ENCODE data around the gene ZNF385B.
"Not testable (repeated sequence)": the region's sequence is repeated elsewhere in the genome, so short reads cannot be mapped to it uniquely, and the experiment has no call there.

The ZNF385B gene

DNA sequence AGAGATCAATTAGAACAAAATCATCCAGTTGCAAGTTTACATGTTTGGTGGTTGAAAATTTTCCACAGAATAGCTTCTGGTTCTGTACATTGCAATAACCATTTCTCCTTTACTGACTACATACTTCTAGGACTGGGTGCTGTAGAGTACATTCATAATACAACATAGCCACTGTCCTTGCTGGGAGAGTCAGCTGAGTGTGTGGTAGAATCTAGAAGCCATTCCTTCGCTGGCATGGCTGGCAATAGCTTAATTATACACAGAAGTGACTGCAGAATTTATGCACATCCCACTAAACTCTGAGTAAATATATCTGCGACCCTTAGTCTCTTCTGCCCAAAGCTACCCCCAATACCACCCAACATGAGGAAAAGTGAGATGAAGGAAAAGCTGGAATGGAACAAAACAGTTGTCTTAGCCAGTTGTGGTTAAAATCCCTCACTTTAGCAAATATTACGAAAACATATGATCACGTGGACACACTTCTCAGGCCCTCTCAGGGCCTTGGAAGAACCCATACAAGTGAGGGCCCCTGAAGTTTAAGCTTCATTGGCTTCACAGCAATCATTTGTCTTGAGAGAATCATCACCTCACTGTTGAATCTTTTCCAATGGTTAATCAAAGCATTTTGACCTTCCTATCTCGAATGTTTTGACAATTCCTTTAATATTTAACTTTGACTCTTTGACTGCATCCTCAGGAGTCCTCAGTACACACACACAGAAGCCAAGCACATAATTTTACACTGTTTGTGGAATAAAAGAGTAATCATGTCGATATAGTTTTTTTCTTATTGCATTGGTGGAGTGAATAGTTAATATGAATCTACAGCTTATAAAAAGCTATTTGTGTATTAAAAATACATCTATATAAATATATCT, 225.1 kb downstream of the ZNF385B start:
- no peak for DNase-seq (ENCODE audit: low read depth, low spot score)

DNA sequence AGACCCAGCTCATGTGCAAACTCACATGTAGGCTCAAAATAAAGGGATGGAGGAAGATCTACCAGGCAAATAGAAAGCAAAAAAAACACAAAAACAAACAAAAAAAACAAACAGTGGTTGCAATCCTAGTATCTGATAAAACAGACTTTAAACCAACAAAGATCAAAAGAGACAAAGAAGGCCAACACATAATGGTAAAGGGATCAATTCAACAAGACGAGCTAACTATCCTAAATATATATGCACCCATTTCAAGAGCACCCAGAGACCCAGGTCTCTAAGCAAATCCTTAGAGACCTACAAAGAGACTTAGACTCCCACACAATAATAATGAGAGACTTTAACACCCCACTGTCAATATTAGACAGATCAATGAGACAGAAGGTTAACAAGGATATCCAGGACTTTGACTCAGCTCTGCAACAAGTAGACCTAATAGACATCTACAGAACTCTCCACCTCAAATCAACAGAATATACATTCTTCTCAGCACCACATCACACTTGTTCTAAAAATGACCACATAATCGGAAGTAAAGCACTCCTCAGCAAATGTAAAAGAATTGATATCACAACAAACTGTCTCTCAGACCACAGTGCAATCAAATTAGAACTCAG, 229.5 kb downstream of the ZNF385B start:
- not testable (repeated sequence) for DNase-seq (ENCODE audit: low read depth, low spot score)

DNA sequence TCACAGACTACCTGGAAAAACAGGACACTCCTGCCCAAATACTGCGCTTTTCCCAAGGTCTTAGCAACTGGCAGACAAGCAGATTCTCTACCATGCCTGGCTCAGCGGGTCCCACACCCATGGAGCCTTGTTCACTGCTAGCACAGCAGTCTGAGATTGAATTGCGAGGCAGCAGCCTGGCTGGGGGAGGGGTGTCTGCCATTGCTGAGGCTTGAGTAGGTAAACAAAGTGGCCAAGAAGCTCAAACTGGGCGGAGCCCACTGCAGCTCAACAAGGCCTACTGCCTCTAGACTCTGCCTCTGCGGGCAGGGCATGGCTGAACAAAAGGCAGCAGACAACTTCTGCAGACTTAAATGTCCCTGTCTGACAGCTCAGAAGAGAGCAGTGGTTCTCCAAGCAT, 231.6 kb downstream of the ZNF385B start:
- DNase-seq (ENCODE audit: low read depth, low spot score), result not testable (repeated sequence)

DNA sequence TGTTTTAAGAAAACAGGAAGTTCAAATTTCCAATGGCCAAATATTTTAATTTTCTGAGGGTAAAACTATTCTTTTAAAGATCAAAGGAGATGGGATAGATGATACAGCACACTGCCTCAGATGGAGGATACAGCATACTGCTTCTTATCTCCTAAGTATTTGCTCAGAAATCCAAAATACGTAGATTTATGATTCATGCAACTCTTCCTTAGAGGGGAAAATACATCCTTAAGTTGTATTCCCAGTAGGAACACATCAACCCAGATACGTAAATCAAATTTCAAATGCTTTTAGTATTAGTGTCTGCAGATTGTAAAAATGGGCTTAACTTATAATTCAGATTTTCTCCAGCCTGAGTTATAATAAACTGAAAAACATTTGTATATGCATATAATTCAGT, 235.2 kb downstream of the ZNF385B start:
- DNase-seq (ENCODE audit: low read depth, low spot score), result no peak

DNA sequence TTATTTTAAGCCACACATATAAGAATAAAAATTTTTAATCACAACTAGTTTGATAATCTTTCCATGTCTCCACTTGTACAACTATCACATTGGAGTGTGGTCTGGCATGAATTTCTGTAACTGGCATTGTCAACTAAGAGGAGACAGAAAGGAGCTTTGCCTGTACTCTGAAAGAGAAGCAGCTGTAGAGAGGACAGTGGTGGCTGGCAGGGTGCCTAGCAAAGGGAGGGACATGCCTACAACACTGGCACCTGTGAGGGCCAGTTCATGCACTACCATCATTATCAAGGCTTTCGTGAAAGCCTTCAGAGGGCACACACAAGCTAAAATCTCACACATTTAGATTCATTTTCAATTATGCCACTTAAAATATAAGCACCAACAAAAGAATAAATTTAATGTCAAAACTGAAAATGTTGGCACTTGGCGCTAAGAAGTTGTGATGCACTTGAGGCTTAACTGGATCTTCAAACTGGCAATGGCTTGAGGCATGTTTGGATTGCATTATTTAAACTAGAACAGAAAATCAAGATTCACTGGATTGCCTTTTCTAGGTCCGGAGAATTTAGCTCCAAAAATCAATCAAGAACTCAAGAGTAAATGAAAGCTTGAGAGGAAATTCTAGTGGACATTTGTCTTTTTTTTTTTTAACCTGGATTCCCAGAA, 238.6 kb downstream of the ZNF385B start:
- no peak for DNase-seq (ENCODE audit: low read depth, low spot score)

DNA sequence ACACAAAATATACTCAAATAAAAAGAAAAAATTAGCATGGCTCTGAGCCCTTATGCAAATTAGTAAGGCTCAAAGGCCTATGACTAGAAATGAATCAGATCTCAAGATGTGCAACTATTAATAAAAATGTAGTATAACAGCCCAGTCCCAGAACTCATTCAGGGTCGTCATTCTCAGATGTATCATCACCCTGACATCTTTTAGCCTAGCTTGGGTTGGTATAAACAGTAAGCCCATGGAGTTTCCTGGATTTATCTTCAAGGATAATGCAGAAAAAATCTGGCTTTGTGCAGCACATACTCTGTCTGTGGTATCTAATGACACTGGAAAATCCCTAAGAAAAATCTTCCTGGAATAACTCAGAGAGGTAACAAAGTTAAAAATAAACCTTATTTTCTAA, 239.3 kb downstream of the ZNF385B start:
- DNase-seq (ENCODE audit: low read depth, low spot score), result peak; percentile 4

DNA sequence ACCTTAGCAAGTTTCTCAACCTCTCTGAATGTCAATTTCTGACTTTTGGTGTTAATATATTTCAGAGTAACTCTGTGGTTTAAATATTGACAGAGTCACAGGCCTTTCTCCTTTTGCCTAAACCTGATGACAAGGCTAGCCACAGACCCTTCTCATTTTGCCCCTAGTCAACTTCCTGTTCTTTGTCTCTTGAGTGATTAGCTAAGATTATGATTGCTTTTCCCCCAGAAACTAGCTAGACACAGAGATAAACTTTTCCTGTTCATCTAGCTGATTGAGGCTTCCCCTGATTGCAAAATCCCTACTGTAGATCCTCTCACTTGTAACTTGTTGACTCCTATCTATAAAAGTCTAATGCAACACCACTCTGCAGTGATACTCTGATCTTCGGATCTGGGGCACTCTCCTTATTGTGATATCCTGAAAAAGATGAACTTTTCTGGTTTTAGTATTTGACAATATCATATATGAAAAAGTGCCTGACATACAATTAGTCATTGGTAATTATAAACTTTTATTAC, 241.4 kb downstream of the ZNF385B start:
- no peak for DNase-seq (ENCODE audit: low read depth, low spot score)

DNA sequence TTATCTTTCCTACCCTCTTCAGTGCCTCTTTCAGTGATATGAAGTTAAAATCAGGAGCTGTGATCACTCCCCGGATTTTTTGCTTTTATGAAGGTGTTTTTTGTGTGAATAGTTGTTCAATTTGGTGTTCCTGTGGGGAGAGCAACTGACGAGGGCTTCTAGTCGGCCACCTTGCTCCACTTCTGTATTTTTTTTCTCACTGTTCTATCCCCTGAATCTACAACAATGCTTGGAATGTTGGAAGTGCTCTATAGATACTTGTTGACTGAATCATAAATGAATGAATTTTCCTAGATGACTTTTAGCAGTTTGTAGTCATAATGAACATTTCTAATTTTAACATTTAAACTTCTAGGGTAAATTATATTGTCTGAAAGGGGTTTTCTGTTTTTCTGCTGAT, 247.3 kb downstream of the ZNF385B start:
- DNase-seq (ENCODE audit: low read depth, low spot score), result peak; percentile 37

DNA sequence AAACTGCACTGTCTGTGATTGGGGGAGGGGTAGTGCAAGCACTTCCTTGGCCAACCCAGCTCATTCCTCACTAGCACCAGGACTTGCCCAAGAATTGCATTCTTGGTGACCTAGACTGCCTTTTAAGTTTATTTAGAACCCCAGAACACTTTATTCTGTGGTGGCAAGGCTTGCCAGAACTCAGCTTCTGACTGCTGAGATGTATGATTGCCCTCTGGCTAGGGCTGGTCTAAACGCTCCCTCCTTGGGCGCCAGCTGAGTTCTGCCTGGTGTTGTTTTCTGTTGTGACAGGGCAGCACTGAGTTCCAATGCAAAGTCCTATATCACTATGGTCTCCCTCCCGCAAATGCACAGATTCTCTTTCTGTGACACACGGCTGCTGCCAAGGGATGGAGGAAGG, 247.7 kb downstream of the ZNF385B start:
- DNase-seq (ENCODE audit: low read depth, low spot score), result peak; percentile 37

DNA sequence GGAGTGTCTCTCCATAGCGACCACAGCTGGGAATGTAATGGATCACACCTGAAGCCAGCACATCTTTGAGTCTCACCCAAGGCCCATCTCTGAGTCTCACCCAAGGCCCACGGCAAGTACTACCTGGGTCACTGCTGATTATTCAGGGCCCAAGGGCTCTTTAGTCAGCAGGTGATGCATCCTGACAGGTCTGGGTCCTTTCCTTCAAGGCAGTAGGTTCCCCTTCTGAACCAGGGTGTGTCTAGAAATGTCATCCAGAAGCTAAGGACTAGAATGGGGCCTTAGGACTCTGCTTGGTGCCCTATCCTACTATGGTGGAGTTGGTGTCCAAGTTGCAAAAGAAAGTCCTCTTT, 248.1 kb downstream of the ZNF385B start:
- no peak for DNase-seq (ENCODE audit: low read depth, low spot score)

DNA sequence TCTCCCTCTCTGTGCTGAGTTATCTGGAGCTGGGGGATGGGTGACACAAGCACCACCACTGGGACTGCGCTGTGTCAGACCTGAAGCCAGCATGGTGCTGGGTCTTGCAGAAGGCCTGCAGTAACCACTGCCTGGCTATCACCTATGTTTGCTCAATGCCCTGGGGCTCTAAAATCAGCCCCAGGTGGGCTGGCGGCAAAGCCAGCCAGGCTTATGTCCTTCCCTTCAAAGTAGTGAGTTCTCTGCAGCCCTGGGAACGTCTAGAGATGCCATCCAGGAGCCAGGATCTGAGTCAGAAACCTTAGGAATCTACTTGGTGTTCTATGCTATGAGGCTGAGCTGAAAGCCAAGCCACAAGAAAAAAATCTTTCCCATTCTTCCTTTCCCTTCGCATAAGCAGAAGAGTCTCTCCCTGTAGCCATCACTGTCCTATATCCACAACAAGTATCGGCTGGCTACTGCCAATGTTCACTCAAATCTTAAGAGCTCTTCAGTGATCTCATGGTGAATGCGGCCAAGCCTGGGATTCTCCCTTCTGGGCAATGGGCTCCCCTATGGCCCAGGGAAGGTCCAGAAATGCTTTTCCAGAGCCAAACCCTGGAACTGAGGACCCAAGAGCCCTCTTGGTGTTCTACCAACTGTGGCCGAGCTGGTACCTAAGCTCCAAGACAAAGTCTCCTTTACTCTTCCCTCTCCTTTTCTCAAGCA, 248.7 kb downstream of the ZNF385B start:
- DNase-seq (ENCODE audit: low read depth, low spot score), result peak; percentile 73

DNA sequence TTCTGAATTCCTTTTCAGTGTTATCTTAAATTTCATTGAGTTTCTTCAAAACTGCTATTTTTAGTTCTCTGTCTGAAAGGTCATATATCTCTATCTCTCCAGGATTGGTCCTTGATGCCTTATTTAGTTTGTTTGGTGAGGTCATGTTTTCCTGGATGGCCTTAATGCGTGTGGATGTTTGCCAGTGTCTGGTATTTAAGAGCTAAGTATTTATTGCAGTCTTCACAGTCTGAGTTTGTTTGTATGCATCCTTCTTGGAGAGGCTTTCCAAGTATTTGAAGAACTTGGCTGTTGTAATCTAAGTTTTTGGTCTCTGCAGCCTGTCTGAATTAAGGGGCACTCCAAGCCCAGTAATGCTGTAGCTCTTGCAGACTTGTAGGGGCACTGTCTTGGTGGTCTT, 249.3 kb downstream of the ZNF385B start:
- DNase-seq (ENCODE audit: low read depth, low spot score), result peak; percentile 81

DNA sequence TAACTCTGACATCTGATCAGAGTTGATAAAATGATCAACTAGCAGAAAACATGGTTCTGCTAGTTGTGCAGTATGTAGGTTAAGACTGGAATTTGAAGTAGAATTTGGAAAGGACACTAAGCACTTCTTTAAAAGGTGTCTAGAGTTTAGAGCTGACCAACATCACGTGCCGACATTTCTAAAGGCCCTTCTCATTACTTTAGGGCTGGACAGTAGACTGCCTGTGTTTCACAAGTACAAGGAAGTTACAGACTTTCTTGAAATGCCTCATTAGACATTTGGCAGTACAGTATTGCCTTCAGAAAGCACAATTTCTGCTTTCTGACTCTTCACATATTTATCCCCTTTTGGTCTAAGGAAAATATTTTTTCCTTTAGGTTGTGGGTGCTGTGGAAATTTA, 255.3 kb downstream of the ZNF385B start:
- no peak for DNase-seq (ENCODE audit: low read depth, low spot score)

DNA sequence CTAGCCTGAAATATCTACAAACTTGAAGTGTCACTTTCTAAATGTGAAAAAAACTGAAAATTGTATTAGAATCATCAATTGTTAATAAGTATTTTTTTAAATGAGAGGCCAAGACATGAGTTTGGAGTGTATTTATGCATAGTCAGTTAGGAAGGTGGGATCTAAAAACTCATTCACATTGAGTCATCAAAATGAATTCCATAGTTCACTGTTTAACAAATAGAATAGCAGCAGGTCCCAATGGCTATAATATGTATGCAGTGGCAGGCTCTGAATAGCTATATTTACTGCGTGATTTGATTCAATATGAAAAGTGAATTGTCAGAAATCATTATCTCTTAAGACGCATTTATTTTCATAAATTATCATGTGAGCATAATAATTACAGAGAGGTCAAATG, 256.1 kb downstream of the ZNF385B start:
- DNase-seq (ENCODE audit: low read depth, low spot score), result no peak

DNA sequence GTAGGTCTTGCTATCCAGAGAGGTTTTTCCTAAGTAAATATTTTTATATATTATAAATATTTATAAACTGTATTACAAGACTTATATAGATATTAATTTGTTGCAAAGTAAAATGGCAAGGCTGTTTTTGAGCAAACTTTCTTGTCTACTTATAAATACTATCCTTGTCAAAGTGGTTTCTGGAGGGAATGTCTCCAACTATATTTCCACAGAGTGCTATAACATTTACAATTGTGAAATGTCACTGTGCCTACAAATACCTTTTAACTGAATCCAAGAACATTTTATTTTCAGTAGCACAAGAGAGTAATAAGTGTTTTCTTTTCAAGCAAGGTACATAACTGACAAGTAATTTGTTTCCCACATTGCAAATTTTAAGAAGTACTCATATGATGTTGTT, 256.8 kb downstream of the ZNF385B start:
- no peak for DNase-seq (ENCODE audit: low read depth, low spot score)

DNA sequence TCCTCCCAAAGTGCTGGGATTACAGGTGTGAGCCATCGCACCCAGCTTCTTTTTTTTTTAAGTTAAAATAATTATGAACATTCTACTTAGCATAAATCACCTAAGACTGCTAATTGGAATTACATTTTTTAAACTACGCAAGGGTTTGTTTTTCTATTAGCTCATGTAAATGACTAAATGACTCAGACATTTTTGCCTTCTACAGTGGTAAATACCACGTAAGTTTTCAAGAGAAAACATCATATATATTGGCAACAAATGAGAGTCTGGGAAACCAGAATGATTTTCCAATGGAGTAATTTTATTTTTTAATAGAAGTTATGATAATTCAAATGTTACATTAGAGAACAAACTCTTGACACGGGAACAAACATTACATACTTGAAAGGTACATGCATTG, 259.0 kb downstream of the ZNF385B start:
- no peak for DNase-seq (ENCODE audit: low read depth, low spot score)

DNA sequence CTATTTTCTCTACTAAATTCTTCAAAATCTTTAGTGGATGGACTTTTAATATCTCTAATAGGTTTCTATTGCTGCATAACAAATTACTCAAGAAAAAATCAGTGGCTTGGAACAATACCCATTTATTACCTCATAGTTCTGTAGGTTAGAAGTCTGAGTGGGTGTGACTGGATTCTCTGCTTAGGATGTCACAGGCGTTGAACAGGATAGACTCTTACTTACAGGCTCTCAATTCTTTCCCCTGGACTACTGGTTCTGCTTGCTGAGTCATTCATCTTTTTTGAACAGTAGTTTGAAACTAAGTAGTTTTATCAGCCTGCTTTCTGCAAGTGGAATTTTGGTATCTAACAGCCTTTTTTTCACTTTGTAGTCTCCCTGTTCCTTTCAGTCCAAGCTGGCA, 265.4 kb downstream of the ZNF385B start:
- peak; percentile 25 for DNase-seq (ENCODE audit: low read depth, low spot score)

DNA sequence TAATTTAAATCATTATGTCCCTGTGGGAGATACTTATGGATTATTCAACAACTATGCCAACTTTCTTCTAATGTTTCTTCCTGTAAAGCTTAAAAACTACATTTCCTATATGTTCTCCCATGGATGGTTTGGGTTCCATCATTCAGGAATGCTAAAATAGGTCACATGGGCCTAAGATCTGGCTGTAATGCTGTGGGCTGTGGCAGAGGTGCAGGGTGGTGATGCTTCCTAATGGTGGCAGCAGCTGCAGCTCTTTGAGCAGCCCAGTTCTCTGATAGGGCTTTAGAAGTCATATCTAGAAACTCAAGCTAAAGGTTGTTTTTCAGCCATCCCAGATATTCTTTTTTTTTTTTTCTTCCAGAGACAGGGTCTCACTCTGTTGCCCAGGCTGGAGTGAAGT, 266.1 kb downstream of the ZNF385B start:
- no peak for DNase-seq (ENCODE audit: low read depth, low spot score)

DNA sequence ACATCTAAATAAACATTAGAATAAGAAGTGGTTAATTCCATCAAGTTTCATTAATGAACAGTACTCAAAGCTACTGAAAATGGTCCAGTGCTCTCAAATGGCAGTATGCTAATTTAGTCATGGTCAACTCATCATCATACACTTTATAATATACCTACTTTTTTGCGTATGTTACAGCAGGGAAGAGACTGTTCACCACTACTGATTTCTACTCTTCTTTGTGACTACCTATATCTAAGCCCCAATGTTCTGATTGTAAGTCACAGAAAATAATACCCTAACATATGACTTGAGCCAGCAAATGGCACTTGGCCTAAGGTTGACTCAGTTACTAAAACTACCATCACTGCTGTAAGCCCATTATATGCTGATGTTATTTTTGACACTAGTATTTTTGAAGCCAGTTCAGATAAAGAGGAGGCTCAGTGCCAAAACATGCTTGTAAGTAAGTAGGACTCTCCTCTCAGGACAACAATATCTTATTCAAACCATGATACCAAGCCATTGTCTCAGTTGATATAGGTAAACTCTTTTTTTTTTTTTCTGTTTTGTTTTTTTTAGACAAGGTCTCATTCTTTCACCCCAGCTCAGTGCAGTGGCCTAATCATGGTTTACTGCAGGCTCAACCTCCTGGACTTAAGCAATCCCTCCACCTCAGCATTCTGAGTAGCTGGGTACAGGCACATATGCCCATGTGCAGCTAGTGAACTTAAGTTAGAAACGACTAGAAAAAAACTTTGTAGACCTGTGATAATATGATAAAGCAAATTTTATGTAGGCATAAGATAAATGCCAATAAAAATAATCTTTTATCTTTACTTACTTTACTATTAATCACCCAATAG, 266.9 kb downstream of the ZNF385B start:
- DNase-seq (ENCODE audit: low read depth, low spot score), result no peak

DNA sequence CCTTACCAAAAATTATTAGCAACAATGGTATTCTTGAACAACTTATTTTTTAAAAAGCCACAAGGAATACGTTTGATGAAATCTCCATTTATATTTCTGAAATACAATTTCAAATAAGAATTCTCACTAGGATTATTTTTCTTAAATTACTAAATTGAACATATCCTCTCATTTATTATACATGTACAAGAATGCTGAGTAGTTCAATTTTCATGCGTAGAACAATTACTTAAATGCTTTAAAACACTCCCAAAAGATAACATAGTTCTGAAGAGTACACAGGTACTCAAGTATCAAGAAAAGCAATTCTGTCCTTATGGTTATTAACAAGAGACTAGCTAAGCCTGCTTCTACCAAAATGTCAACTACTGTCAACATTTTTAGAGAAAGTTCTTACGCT, 268.1 kb downstream of the ZNF385B start:
- no peak for DNase-seq (ENCODE audit: low read depth, low spot score)

All from astrocyte of the hippocampus (primary cell).